GM19395 (cell line): Measurements from ENCODE around the gene EMID1.
A peak's percentile ranks its signal among the peaks of the same experiment; 100 is the strongest.

Source experiments
- ATAC-seq: cut with Tn5 transposase; IDR thresholded peaks from one replicate; pipeline ENCODE4 v1.9.1; 2021; ENCODE audit warnings: mild to moderate bottlenecking, moderate library complexity; ENCODE audit not compliant: unreplicated experiment

Gene EMID1

GRCh38 chr22:29194184-29194583, 11.5 kb upstream of the EMID1 start:
- ATAC-seq = no peak

- ATAC-seq = no peak
These were observed 10.4 kb upstream of the EMID1 start for GRCh38 chr22:29195118-29195963.

- no peak for ATAC-seq
These were observed 9.6 kb upstream of the EMID1 start for GRCh38 chr22:29195964-29196666.

- no peak for ATAC-seq
These were observed 8.6 kb upstream of the EMID1 start for GRCh38 chr22:29197096-29197495.

GRCh38 chr22:29198240-29198639, 7.5 kb upstream of the EMID1 start:
- ATAC-seq = no peak

- no peak for ATAC-seq
These were observed 5.8 kb upstream of the EMID1 start for GRCh38 chr22:29199702-29200400.

DNA sequence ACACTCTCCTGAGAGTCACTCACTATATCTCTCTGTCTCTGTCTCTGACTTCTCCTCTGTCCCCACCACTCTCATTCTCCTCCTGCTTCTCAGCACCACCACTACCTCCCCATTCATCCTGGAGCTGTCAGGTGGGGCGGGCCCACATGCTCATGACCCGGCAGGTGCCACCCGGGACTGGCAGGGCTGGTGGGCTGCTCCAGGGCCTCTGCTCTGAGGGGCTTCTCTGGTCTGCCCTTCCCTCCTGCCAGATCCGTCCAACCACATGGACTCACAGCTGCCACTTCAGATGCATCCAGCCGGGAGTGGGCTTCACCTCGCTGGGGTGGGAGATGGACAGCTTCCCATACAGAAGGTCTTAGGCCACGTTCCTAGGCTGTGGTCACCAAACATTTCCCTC, 4.8 kb upstream of the EMID1 start:
- no peak for ATAC-seq

- no peak for ATAC-seq
These were observed 3.9 kb upstream of the EMID1 start for GRCh38 chr22:29201782-29202181.

- ATAC-seq = peak; percentile 80
These were observed 3.2 kb upstream of the EMID1 start for GRCh38 chr22:29202212-29203192.

DNA sequence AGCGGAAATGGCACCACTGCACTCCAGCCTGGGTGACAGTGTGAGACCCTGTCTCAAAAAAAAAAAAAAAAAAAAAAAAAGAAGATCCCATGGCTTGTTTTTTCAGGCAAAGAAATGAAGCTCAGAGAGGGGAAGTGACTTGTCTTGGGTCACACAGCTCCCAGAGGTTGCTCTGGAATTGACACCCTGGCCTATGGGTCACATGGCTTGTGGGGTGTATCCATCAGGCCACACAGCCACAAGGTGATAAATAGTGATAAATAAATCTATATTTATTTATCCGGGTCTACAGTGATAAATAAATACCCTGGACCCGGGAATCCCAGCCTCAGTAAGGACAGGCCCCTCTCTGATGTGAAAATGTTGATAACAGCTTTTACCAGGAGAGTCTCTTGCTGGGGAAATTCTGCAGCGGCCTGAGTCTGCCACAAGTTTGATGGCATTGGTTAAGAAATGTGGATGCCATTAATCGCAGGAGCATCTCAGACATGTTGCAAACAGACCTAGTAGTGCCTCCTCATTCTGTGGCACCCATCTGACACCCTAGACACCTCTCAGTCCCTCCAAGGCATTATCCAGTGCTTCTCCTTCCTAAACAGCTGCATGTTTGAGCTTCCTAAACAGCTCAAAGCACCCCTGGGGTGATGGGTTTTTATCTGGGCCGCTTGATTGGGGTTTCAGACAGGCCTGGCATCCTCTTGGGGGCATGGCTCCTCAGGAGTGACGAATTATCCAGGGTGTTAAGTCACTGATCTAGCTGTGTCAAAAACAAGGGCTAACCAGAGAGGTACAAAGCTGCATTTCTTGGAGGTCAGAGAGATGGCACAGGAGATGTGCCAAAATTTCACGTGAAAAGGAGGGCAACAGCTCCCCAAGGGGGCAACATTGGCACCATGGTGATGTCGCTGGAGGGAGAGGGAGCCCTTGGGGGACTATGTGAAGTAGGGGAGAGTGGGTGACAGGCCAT, 1.9 kb upstream of the EMID1 start:
- ATAC-seq = no peak

DNA sequence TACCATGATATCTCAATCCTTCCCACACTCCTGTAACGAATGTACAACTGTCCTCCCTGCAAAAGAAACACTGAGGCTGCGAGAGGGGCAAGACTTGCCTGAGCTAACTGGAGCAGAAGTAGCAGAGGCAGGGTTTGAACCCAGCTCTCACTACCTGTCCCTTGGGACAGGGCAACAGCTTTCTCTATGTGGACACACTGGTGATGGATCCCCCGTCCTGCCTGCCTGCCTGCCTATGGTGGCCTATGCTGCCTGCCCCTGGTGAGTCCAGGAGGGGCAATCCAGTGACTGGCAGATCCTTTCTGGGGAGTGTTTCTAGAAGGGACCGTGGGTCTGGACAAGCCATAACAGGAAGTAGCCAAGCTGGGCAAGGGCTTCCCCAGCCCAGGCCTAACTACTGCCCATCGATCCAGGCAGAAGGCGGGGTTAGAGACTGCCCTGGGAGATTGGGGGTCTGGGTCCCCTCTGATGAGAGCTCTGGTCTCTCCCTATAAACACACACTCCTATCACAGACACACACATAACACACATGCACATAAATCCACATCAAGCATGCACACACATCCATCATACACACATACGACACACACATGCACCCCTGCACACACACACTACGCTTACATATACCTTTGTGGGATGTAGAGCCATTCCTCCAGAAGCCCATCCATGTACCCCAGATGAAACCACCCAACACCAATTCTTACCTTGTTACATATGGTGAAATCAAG, 1.1 kb upstream of the EMID1 start:
- no peak for ATAC-seq

DNA sequence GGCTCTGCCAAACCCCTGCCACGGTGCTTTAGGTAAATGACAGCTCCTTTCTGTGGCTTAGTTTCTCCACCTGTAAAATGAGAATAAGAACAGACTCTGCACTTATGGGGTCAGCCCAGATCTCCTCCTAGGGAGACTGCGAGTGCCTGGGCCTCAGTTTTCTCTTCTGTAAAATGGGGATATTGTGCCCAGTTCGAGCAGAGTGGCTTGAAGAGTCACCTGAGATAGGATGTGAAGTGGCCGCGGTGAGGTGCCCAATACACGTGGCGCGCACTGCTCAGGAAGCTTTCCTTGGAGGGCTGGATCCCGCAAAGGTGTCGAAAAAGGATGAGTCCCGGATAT, 473 bp upstream of the EMID1 start:
- ATAC-seq = no peak

DNA sequence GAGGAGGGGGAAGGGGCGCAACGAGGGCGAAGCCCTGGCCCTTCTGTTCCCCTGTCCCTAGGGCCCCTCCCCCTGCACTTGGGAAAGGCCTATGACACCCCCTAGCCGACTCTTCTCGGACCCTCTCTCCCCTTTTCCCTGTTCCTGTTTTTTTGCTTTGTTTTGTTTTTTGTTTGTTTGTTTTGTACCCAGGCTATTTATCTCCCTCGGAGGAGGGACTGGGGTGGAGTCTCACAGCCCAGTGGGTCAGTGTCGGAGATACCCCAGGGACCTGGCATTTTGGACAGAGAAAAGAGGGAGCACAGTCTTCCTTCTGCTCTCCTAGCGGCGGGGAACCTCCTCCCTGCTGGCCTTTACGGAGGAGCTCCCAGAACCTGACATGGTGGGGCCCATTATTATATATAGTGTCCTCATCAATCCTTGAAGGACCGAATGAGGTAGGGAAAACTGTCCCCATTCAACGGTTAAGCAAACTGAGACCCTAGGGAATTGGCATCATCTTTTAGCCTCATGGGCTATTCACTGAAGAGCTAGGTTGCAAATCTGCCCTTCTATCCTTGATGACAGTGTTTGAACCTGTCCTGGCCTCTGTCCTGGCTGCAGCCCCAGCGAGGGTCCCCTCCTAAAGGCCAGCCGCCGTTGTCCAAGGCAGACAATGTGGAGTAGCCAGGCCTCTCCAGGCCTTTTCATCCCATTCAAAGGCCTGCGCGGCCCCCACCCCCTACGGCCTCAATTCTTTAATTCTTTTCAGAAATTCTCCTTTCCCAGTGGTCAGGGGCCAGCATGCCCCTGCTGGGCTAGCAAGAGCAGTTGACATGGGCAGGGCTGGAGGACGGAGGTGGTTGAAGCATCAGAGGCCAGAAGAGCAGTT, 911 bp downstream of the EMID1 start:
- no peak for ATAC-seq

DNA sequence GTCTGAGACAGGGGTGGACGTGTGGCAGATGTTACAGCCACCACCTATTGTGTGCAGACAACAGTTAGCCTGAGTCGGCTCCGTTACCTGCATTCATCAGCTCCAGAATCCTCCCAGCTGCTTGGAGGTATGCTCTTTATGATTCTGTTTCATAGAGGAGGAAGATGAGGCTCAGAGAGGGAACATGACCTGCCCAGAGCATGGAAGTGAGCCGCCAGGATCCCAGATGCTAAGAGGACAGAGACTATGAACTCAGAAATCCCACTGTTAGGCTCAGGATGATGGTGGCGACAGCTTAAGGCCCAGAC, 1.5 kb downstream of the EMID1 start:
- no peak for ATAC-seq

DNA sequence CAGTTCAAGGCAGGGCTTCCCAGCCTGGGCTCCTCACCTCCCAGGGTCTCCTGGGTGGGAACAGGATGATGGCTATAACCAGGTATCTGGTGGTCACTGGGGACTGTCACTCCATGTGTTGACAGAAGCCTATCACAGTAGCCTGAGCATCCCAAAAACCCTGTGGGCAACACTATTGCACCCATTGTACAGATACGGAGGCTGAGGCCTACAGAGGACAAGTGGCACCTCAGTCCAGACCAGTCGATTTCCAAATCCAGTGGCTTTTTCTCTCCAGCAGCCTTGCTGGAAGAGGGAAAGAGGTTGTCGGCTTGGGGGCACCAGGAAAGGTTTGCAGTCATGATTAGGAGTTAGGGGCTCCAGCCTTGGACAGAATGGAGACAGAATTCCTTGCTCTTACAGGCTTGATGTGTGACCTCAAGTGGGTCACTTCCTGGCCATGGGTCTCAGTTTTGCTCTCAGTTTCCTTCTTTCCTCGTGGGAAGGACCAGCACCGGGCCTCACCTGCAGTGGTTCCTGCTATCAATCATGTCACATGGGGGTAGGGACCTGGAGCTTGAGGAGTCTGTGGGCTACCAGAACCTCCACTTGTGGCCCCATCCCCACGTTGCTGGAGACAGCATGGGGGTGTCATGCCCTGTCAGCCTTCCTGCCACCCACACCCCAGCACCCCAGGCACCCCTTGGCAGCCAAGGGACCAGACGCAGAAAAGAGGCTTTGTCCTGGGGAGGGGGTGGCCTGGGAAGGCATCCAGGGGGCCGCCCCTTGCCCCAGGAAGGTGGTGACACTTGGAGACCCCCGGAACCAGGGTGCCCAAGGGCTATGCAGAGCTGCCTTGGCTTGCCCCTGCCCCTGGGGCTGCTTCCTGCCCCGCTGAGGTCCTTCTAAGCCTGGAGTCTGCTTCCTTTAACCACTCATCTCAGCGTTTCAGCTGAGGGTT, 2.1 kb downstream of the EMID1 start:
- ATAC-seq = no peak

DNA sequence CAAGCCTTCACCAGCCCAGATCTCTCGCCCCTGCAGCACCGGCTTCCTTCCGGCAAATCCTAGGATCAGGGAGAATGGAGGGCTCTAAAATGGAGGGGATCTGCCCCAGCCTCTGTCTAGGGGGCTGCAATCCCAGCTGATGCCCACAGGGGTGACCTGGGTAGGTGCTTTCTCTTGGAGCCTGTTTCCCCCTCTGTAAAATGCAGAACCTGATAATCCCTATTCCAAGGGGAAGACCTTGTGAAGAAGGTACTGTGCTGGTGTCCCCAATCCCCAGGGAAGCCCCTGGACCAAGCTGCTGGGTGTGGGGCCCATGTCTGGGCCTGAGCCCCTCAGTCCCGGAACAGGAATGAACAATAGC, 2.8 kb downstream of the EMID1 start:
- ATAC-seq = no peak
